ENCODE results near the gene HSPB9.

The HSPB9 gene

DNA sequence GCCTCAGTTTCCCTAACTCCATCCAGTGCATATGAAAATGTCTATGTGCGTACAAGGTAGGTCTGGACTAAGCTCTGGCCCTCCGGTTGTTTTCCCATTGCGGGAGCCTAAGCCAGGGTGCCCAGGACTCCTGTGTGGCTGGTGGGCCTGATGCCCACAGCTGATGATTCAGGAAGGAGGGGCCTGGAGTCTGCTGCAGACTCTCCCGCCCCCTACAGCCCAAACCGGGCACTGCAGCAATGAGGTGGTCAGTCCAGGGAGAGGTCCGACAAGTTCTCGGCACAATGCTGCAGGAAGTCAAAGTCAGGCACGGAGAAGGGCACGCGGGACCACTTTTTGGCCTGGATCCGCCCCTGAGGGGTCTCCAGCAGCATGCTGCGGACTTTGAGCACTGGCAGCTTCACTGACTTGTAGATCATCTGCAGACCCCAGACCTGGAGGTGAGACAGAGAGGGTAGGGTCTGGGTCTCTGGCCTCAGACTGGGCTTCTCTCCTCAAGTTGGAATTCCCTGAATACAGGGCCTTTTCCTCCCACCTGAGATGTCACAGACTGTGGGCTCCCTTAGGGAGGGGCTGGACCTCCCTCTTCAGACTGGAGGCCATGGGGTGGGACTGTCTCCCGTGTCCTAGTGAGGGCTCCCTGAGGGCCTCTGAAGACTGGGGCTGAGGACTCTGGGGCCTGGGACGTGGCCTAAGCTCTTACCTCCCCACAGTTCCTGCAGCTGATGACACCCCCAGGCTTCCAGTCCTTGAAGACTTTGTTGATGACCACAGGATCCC is 20.9 kb upstream of the HSPB9 start:
- peak in 2 of 3 experiments; percentile 31 to 74 for DNase-seq (ENCODE audit: low read depth in 3 of 3)

DNA sequence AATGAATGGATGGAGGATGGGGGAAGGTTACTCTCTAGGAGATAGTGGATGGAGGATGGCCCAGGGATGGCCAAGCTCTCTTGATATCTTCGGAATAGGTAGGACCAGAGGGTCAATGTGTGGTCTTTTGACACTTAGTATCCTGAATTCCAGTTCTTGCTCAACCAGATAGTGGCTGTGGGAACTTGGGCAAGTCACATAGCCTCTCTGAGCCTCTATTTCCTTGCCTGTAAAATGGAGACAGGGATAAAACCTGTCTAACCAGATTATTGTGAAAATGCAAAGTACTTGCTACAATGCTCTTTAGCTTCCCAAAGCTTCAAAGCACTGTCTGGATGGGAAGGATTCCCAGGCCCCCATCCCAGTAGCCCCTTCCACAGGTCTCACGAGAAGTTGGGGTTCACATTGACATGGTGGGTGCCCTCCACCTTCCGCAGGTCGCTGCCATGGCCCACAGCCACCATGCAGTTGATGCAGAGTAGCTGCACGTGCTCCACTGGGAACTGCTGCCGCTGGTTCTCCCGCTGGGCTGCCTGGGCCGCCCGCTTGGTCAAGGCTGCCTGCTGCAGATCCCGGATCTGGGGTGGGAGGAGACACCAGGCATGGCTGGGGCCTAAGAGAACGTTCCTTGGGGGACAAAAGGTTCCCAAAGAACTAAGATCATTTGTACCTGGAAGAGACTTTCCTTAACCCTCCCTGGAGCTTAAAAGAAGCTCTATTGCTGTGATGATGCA is 19.2 kb upstream of the HSPB9 start:
- DNase-seq (ENCODE audit: low read depth in 3 of 3): no peak

DNA sequence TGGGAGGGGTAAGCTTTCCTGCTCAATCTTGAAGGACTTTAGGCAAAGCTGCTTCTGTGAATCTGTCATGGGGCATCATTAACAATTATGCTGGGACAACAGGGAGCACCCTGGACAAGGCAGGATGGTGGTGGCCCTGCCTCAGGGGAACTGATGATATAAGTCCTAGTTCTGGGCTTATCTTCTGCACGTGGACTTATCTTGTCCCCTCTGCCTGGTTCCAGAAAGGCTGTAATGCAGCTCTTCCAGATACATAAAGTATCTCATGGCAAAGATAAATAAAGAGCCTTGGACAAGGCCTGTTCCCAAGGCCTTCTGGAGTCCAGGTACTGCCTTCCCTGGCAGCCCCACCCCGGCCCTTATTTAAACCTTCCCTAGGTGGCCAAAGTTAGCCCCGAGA is 18.3 kb upstream of the HSPB9 start:
- no peak for DNase-seq (ENCODE audit: low read depth in 3 of 3)

DNA sequence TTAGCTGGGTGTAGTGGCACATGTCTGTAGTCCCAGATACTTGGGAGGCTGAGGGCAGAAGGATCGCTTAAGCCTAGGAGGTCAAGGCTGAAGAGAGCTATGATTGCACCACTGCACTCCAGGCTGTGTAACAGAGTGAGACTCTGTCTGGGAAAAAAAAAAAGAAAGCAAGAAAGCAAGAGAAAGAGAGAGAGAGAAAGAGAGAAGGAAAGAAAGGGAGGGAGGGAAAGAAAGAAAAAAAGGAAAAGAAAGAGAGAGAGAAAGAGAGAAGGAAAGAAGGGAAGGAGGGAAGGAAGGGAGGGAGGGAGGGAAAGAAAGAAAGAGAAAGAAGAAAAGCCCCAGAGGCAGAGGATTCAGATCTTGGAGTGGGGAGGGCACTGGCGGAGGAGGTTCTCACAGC is 16.6 kb upstream of the HSPB9 start:
- DNase-seq (ENCODE audit: low read depth in 3 of 3): no peak

DNA sequence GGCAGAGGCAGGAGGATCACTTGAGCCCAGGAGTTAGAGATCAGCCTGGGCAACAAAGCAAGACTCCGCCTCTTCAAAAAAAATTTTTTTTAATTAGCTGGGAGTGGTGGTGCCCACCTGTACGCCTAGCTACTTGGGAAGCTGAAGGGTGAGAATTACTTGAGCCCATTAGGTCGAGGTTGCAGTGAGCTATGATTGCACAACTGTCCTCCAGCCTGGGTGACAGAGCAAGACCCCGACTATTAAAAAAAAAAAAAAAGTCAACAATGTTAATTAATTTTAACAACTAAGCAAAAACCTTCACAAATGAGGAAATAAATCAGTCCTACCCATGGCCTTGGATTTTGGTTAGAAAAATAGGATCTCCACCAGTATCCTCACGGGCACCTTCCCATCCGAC is 15.5 kb upstream of the HSPB9 start:
- DNase-seq (ENCODE audit: low read depth in 3 of 3): no peak

DNA sequence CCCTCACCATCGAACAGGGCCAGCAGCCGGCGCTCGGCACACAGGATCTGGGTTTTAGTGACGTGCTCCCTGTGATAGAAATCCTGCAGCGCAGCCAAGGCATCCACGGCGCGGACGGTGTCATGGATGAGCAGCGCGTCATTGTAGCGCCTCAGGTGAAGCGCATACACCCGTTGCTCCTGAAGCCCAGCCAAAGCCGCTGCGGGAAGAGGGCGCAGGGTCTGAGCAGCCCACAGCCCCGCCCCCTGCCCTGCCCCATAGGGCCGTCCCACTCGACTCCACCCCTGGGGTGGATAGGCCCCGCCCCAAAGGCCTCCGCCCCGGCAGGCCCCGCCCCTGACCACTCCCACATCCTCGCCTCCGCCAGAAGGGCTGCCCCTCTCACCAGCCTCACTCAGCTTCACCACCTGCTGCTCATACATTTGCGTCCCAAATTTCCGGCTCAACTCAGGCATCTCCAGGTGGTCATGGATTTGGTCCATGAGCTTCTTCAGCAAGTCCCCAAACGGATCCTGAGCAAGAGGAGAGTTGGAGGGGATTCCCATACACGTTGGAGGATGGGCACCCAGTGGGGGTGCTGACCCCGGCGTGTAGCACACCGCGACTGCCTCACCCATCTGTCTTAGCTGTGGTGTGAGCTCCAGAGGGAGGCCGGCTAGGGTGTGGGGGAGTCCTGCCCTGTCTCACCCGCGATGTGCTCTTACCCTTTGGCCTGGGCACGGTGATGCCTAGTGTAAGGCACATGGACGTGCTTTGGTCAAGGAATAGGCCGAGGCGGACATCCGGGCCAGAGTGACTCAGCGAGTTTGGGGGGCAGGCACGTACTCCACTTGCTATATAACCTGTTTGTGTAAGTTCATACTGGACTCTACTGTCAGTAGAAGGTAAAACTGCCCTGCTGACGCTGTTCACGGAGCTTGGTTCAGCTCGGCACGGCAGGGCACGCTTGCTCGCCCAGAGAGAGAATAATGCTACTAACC is 14.7 kb upstream of the HSPB9 start:
- peak; percentile 83 to 90 (median 85) for DNase-seq (ENCODE audit: low read depth in 3 of 3)

DNA sequence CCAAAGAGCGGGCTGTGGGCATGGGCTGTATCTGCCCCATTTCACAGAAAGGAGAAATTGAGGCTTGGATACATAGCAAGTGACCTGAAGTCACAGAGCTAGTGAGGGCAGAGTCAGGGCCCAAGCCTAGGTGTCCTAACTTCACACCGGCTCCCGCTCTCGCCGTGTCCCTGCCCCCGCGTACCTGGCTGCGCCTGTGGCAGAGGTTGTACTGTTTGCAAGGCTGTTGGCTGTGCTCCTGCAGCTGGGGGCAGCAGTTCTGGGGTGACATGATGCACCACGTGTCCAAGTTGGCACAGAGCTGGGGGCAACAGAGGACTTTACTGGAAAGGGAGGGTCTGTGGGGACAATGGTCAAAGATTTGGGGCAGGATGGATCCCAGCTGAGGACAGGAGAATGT is 13.5 kb upstream of the HSPB9 start:
- no peak for DNase-seq (ENCODE audit: low read depth in 3 of 3)

DNA sequence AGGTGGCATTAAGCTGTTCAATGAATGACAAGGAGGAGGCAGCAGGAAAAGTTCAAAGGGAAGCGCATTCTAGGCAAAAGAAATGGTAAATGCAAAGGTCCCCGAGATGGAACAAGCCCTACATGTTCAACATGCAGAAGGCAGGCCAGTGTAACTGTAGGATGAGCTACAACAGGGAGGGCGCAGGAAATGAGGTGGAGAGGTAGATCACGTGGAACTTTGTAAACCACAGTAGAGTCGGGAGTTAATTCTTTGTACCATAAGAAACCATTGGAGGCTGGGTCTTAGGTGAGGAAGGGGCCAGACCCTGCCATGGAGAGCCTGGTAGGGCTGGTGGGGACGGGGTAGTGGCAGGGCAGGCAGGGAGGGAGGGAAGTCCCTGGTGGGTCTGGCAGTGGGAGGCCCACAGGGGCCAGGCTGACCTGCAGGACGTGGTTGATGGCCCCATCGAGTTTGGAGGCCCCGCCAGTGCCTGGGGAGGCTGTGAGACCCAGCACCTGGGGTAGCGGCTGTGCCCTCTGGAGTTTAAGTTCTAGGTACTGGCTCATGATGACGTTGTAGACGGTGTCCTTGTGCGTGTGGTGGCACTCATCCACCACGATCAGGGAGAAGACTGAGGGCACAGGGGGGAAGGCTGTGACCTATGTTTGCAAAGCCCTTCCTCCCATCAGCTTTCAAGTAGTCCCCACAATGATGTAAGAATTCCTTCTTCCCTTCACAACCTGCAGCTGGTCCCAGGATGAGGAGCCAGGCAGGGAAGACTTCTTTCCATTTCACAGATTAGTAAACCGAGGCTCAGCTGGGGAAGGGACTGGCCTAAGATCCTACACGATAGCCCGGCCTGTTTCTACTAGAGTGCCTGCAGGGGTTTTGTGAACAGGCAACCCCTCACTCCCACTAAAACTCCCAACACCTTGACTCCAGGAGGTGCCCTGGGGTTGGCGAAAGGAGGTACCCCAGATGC is 12.0 kb upstream of the HSPB9 start:
- DNase-seq (ENCODE audit: low read depth in 3 of 3): no peak

DNA sequence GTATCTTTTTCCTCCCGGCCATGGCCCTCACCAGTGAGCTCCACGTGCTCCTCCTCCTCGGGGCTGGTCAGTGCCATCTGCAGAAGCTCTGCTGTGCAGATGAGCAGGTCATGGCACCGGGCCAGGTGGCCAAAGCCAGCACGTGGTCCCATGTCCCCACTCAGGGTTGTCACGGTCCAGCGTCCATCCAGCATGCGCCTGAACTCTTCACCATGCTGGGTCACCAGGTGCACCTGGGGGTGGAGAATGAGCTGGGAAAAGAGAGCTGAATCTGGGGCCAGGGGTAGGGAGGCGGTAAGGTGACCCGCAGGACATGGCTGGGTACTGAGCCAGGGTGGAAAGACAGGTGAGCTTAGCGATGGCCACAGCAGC is 11.4 kb upstream of the HSPB9 start:
- DNase-seq (ENCODE audit: low read depth in 3 of 3): no peak

DNA sequence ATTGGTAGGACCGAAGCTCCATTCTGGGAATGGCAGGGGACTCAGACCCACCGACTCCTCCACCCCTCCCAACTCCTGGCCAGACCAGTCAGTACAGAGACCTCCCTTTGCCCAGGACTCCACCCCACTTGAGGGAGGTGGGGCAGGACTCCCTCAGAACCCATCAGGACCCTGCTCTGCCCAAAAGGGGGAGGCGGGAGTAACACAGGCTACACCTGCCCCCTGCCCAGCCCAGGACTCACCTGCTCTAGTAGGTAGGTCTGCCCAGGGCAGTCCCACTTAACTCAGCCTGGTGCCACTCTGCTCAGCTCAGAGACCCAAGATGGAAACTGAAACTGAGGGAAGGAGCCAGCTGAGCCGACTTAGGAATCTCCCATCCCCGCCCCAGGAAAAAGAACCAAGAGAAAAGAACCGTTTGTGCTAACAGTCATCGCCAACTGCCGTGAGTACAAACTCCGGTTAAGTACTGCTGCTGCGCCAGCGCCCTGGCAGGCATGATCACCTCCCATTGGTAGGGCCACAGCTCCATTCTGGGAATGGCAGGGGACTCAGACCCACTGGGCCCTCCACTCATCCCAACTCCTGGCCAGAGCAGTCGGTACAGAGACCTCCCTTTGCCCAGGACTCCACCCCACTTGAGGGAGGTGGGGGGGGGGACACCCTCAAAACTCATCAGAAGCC is 10.6 kb upstream of the HSPB9 start:
- no peak for DNase-seq (ENCODE audit: low read depth in 3 of 3)

DNA sequence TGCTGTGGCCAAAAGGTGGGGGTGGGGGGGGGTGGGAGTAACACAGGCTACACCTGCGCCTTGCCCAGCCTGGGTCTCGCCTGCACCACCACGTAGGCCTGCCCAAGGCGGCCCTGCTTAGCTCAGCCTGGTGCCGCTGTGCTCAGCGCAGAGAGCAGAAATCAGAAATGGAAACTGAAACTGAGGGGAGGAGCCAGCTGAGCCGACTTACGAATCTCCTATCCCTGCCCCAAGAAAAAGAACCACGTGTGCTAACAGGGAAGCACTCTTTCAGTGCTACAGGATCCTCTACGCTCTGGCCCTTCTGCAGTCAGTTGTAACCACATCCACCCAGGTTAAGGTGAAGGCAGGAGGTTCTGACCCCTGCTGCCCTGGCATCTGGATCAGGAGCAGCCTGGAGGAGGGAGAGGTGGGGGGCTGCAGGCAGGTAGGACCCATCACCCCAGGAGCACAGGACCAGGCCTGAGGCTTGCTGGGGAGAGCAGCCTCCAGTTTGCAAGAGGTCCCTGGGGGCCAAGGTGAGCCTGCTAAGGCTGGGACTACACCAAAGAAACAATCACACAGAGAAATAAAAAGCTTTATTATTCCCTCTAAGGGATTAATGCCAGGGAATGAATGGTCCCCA is 9.9 kb upstream of the HSPB9 start, which contains the start of gene DHX58:
TSS of gene DHX58 (minus strand) at position 163 of the 625 bp plus-strand sequence. CDS start 822 bp downstream, outside the sequence.
- peak; percentile 62 to 72 (median 62) for DNase-seq (ENCODE audit: low read depth in 3 of 3)

DNA sequence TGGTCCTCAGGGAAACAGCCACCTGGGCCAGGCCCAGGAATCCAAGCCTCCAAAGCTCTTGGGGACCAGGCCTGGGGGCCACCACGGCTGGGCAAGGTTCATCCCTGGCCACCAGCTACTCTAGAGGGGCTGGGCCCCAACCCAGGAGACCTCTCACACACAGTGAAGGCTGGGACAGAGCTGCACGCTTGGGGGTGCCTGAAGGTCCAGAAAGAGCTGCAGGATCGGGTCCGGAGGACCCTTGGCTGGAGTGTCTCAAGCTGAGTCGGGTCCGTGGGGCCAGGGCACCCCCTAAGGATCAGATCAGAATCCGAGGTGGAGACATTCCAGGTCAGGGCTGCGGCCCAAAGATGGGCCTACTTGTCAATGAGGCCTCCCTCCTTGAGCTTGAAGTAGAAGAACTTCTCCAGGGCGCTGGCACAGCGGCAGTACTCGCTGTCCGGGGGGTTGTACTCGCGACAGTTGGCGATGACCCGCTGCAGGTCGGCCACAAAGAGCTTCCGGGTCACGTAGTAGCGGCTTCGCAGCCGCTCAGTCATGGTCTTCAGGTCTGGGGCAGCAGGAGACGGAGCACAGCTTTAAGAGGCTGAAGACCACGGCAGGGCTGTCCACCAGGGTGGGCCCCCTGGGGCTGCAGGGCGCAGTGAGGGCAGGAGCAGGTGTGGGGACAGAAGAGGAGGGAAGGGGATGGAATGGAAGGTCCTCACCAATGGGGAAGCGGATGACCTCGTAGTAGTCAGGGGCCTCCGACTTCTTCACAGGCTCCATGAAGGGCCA is 9.1 kb upstream of the HSPB9 start:
- DNase-seq (ENCODE audit: low read depth in 3 of 3): no peak

DNA sequence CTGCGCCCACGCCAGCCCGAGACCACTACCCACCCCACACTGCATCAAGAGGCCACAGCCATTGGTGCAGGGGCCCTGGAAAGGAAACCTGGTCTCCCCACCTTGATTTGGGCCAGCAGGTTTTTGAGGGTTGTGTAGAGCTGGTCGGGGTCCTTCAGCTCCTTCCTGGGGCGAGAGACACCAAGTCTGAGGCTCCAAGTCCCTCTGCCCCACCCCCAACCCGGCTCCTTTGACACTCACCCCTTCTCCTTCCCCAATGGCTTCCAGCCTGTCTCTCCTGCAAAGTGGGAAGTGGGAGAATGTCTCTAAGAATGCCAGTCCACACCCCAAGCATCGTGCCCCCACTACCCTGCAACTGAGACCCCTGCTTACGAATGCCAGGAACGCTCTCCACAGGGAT is 8.5 kb upstream of the HSPB9 start:
- DNase-seq (ENCODE audit: low read depth in 3 of 3): no peak

DNA sequence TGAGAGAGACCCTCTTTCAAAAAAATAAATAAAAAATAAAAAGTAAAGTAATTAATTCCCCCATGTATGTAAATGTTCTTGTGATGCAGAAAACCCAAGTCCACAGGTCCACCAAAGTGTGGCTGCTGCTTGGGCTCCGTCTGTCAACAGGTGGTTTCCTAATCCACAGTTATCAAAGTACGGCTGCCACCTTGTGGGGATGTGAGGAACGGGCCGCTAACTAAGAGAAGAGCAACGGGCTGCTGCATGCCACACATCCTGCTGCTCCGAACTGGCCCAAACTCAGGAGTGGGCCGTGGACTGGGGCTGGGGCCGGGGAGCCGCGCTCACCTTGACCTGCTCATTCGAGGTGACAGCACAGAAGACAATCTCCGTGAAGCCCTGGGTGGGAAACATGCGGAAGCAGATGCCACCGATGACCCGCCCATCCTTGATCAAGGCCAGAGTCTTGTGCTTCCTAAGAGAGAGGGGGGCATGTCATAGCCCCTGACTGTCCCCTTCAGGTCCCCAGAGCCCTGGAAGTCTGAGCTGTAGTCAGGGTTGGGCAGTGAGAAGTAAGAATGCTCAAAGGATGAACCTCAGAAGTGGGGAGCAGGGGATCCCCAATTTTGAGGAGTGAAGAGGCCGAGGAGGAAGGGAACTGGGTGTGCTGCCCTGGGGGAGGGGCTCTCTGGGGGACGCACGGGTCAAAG is 5.8 kb upstream of the HSPB9 start:
- DNase-seq (ENCODE audit: low read depth in 3 of 3): peak; percentile 57 to 79 (median 72)

DNA sequence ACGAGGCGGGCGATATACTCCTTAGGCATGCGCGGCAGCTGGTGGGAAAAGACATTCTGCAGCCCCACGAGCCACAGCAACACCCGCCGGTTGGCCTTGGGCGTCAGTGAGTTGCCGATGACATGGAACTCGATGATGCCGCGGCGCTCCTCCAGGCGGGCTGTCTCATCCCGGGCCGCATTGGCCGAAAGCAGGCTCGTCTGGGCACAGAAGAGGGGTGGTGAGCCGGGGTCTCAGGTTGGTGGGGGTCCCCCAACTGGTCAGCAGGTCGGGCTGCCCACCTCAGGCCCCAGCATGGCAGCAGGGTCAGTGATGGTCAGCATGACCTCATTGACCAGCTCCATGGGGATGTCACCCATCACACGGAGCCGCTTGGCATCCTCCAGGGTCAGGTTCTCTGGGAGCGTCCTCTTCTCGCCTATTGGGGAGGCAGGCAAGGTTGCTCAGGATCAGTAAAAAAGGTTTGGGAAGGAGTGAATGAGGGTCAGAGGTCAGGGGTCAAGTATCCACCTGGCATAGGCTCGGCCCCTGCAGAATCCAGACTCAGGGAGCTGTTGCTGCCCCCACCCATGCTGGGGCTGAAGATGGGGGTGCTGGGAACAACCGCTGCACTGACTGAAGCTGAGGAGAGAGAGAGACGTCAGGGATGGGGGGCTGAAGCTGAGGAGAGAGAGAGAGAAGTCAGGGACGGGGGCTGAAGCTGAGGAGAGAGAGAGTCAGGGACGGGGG is 5.0 kb upstream of the HSPB9 start:
- DNase-seq (ENCODE audit: low read depth in 3 of 3): no peak

DNA sequence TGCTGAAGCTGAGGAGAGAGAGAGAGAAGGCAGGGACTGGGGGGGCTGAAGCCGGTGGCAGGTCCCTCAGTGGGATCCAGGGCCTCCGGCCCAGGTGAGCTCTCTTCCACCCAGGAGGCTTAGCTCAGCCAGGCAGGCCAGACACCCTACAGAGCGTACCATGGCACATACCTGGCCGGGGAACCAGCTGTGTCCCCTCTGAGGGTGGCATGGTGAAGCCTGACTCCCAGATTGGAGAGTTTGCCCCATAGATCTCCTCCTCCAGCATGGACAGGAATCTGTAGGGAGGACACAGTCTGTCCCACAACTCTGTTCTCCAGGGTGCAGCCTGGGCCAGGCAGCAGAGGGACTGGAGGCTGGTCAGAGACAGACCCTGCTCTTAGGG is 4.5 kb upstream of the HSPB9 start:
- DNase-seq (ENCODE audit: low read depth in 3 of 3): no peak

DNA sequence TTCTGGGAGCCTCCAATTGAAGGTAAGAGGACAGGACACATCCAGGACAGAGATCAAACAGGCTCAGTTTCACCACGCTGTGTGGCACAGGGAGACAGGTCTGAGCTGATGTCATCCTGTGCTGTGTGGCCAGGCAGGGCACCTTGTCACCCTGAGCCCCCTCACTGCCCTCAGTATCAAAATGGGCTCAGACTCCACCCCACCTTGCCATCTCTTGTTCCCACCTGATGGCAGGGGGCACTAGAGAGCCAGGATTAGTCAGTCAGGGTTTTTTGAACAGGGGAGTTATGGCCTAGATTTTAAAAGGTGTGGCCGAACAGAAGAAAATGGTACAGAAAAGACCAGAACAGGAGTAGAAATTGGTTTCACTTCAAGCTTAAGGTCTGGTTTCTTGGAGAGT is 4.1 kb upstream of the HSPB9 start:
- DNase-seq (ENCODE audit: low read depth in 3 of 3): peak in 1 of 3 experiments; percentile 35

DNA sequence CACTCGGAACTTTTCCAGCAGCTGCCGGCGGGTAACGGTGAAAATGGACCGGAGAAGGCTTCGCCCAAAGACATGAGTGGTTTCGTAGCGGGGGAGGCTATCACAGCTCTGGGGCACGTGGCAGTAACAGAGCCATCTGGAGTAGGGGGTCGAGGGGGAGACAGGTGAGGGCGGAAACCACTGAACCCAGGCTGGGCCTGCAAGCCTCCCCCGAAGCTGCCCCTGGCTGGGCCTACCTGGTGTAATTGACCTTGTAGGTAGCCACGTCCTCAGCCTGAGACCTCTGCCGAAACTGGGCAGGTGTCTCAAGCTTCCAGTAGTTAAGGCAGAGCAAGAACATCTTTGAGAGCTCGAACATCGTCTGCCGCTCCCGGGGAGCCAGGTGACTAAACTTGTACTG is 3.3 kb upstream of the HSPB9 start:
- DNase-seq (ENCODE audit: low read depth in 3 of 3): no peak

Data from stimulated activated CD4-positive, alpha-beta T cell treated with anti-CD3 and anti-CD28 coated beads, TNF-alpha, amount 100 ng/mL, for 24 hours (primary cell).